Spleen (tissue), 11 donors: Measurements from ENCODE around the gene COL8A1. TPM values are rescaled to one million over a fixed set of nuclear protein-coding genes. Genes with fewer than 3 reads are reported as not detected.

Experiments used
- DNase-seq: peaks from one replicate; pipeline ENCODE4 v3.0.0-alpha.2; 2020
- H3K27ac ChIP-seq, 8 donors: fragments of 200-600 bp; sonication (generic) in 7 of 8; 1 replicate in 4 of 8; 2 replicates in 4 of 8; pipeline versions ENCODE4 v1.5.0 to v1.8.0; 2016 to 2021; ENCODE audit warnings: inconsistent platforms in 4 of 8, mild to moderate bottlenecking in 4 of 8, moderate library complexity in 1 of 8
- H3K27me3 ChIP-seq, 7 donors: fragments of 200-600 bp; sonication (generic) in 6 of 7; replicated peaks in 1 of 7; 1 replicate in 4 of 7; 2 replicates in 3 of 7; pipeline versions ENCODE4 v1.5.0 to v1.8.0; 2016 to 2021; ENCODE audit warnings: inconsistent platforms in 3 of 7, mild to moderate bottlenecking in 1 of 7
- H3K36me3 ChIP-seq, 6 donors: fragments of 200-600 bp; sonication (generic) in 5 of 6; 1 replicate in 4 of 6; 2 replicates in 2 of 6; pipeline versions ENCODE4 v1.5.0 to v1.8.0; 2016 to 2021; ENCODE audit warnings: inconsistent platforms in 2 of 6
- H3K4me1 ChIP-seq, 6 donors: fragments of 200-600 bp; sonication (generic) in 5 of 6; 1 replicate in 3 of 6; 2 replicates in 3 of 6; pipeline versions ENCODE4 v1.5.0 to v1.8.0; 2016 to 2021; ENCODE audit warnings: inconsistent platforms in 3 of 6
- H3K4me3 ChIP-seq, 8 donors: fragments of 200-600 bp; sonication (generic) in 7 of 8; 1 replicate in 4 of 8; 2 replicates in 4 of 8; pipeline versions ENCODE4 v1.5.0 to v1.8.0; 2016 to 2021; ENCODE audit warnings: inconsistent platforms in 4 of 8, mild to moderate bottlenecking in 4 of 8, moderate library complexity in 2 of 8
- H3K9me3 ChIP-seq, 8 donors: fragments of 200-600 bp; sonication (generic) in 7 of 8; 1 replicate in 4 of 8; 2 replicates in 4 of 8; pipeline versions ENCODE4 v1.5.0 to v1.8.0; 2016 to 2021; ENCODE audit warnings: inconsistent platforms in 4 of 8
- POLR2A ChIP-seq, 3 donors: fragments of 450-650 bp; IDR thresholded peaks; one replicate each; pipeline ENCODE4 v1.5.1; 2017; ENCODE audit warnings: antibody characterized with exemption in 3 of 3, mild to moderate bottlenecking in 1 of 3
- POLR2AphosphoS5 ChIP-seq, 3 donors: sonication (generic); formaldehyde crosslinking; IDR thresholded peaks; one replicate each; pipeline ENCODE4 v1.5.1; 2017; ENCODE audit warnings: antibody characterized with exemption in 3 of 3
- WGBS, 5 donors: extraction: QIAGEN DNeasy Blood & Tissue Kit in 3 of 5; methylation state at CpG; one replicate each; pipeline versions ENCODE4 v1.1.5 to v1.1.7; 2013 to 2018; 5-methylcytosine and 5-hydroxymethylcytosine counted together
- intact Hi-C: fragments of 100-400 bp; cut with DNase I; formaldehyde crosslinking; loops from one replicate; pipeline ENCODE4 v1.15.0; 2023; ENCODE audit warnings: low total_unique reads
- polyA plus RNA-seq, 3 donors: library from polyadenylated mRNA; stranded (reverse); fragments of 200-250 nt; gene quantifications; one replicate each; pipeline ENCODE4 v1.2.1, GENCODE V29; 2013
- total RNA-seq, 7 donors: library from RNA; depleted of rRNA in 3 of 7; stranded (reverse); fragments of >200 nt in 3 of 7; fragmentation: NEBNext Ultra II Directional in 4 of 7; extraction: Animal tissue kit (Norgen Biotek cat#: 25700) in 4 of 7; gene quantifications; one replicate each; pipeline versions ENCODE4 v1.1.0 to v1.2.1, GENCODE V29; 2016 to 2021
- TF ChIP-seq, protein P1 (sequence below), 11 experiments: fragments of 200-600 bp in 7 of 11; fragments of 450-650 bp in 4 of 11; sonication (generic) in 4 of 11; IDR thresholded peaks in 8 of 11; conservative IDR thresholded peaks in 3 of 11; 1 replicate in 7 of 11; 2 replicates in 4 of 11; pipeline versions ENCODE4 v1.4.0 to v1.8.0; 2016 to 2021; ENCODE audit warnings: antibody characterized with exemption in 11 of 11, inconsistent platforms in 4 of 11, mild to moderate bottlenecking in 1 of 11
- donor health status: healthy with polysubstance abuse.
- donor health status: DM: no; HTN: no; CAD: no; lungs with moderate emphysema.
- donor health status: DM: no; HTN: no; CAD: no.
- donor health status: Bipolar disorder and iron deficiency.
- donor health status: healthy.
- donor health status: DM: no; HTN: no; CAD: no.
- donor health status: DM: yes; HTN: yes; CAD: no.

Gene COL8A1
- total and polyA plus RNA-seq, 10 donors, result 0.22 to 3.1 (median 1.4) TPM

- DNase-seq, result no peak
- 65 to 67% (median 66%) methylated on average over 3 of the region's 3 CpGs for WGBS, 5 donors
- H3K27ac ChIP-seq, result no peak overlapping the region
Measured at GRCh38 chr3:99781761-99782160, 143.4 kb downstream of the COL8A1 start.

DNA sequence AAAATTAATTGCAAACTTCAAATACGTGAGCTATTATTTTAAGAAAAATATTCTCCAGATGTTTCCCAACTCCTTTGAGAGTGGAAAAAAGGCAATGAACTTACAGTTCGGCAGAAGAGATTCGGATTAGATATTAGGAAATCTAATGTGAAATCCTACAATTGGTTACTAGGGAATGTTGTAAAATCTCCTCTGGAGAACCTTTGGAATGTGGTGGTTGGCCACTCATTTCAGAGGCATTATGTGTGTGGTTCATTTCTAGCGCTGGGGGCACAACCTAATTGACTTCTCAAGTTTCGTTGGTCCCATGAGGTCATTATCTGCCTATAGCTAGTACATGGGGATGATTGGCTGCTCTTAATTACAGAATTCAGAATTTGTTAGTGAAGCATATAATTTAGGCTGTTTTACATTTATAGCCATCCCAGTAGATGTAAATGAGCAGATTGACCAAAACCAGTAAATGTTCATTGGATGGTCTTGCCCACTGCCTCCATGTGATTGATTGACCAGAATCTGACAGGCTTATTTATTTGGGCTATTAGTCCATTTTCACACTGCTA lies 144.7 kb downstream of the COL8A1 start:
- H3K36me3 ChIP-seq, result no peaks in the 10 kb centered on the region
- 74 to 86% (median 79%) methylated on average over 5 of the region's 5 CpGs for WGBS, 5 donors
- DNase-seq, result no peak
- H3K4me3 ChIP-seq, result no peak overlapping the region
- no peak for TF ChIP-seq POLR2A (IDR thresholded peaks at IDR 0.05)
- TF ChIP-seq, protein P1, sequence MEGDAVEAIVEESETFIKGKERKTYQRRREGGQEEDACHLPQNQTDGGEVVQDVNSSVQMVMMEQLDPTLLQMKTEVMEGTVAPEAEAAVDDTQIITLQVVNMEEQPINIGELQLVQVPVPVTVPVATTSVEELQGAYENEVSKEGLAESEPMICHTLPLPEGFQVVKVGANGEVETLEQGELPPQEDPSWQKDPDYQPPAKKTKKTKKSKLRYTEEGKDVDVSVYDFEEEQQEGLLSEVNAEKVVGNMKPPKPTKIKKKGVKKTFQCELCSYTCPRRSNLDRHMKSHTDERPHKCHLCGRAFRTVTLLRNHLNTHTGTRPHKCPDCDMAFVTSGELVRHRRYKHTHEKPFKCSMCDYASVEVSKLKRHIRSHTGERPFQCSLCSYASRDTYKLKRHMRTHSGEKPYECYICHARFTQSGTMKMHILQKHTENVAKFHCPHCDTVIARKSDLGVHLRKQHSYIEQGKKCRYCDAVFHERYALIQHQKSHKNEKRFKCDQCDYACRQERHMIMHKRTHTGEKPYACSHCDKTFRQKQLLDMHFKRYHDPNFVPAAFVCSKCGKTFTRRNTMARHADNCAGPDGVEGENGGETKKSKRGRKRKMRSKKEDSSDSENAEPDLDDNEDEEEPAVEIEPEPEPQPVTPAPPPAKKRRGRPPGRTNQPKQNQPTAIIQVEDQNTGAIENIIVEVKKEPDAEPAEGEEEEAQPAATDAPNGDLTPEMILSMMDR (IDR thresholded peaks at IDR 0.05 in 8 of 11, conservative IDR thresholded peaks at IDR 0.05 in 3 of 11), result no peak
- no peak for TF ChIP-seq POLR2AphosphoS5 (IDR thresholded peaks at IDR 0.05)
- H3K4me1 ChIP-seq, result no peaks in the 10 kb centered on the region
- intact Hi-C loops, result no loop called here
- H3K9me3 ChIP-seq, result no peaks in the 10 kb centered on the region
- no peak overlapping the region for H3K27ac ChIP-seq
- H3K27me3 ChIP-seq, result no peaks in the 10 kb centered on the region

More at GRCh38 chr3:99781761-99782160, 143.4 kb downstream of the COL8A1 start:
- no peak for TF ChIP-seq POLR2AphosphoS5 (IDR thresholded peaks at IDR 0.05)
- TF ChIP-seq, protein P1 (IDR thresholded peaks at IDR 0.05 in 8 of 11, conservative IDR thresholded peaks at IDR 0.05 in 3 of 11), result no peak
- H3K4me1 ChIP-seq, result no peaks in the 10 kb centered on the region
- no peak overlapping the region for H3K4me3 ChIP-seq
- peaks cover 0 to 5% (median 0%) of the 10 kb centered on the region in 7 donors for H3K27me3 ChIP-seq
- H3K36me3 ChIP-seq, result no peaks in the 10 kb centered on the region
- H3K9me3 ChIP-seq, result no peaks in the 10 kb centered on the region
- intact Hi-C loops, result no loop called here

DNA sequence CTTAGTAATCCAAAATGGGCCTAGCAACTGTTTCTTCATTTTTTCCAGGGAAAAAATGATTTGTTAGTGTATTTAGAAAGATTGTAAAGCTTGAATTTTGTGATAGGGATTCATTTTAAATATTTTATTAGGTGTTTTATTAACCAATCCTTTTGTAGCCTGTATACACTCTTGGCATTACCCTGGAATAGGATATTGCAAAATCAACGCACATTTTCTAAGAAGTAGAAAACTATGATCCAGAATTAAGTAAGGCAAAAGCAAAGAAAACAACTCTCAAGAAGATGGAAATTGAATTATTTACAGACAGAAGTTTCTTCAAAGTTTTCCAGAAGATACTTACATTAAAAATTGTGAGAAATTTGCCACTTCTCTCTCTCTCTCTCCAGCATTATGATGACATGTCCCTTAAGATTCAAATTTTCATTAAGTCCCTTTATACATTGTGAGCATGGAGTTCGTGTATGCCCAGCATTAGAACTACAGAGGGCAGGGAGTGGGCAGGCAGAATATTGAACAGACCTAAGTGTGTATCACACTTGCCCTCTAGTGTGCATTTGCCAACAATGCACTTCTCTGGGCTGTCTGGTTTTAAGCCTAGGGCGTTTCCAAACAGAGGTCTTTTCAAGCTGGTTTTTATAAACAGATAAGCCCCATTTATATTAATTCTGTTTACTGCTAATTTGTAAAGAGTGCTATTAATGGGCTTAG lies 150.8 kb downstream of the COL8A1 start:
- intact Hi-C loops, result no loop called here
- no peaks in the 10 kb centered on the region for H3K4me1 ChIP-seq
- 19 to 35% (median 25%) methylated on average over 3 of the region's 3 CpGs for WGBS, 5 donors
- H3K9me3 ChIP-seq, result no peaks in the 10 kb centered on the region
- H3K36me3 ChIP-seq, result no peaks in the 10 kb centered on the region
- H3K27me3 ChIP-seq, result no peaks in the 10 kb centered on the region
- H3K27ac ChIP-seq, result no peak overlapping the region
- no peak overlapping the region for H3K4me3 ChIP-seq
- TF ChIP-seq, protein P1 (IDR thresholded peaks at IDR 0.05 in 8 of 11, conservative IDR thresholded peaks at IDR 0.05 in 3 of 11), result peak in 8 of 11 experiments; percentile 12 to 58 (median 38)
- TF ChIP-seq POLR2AphosphoS5 (IDR thresholded peaks at IDR 0.05), result no peak
- DNase-seq, result no peak

DNA sequence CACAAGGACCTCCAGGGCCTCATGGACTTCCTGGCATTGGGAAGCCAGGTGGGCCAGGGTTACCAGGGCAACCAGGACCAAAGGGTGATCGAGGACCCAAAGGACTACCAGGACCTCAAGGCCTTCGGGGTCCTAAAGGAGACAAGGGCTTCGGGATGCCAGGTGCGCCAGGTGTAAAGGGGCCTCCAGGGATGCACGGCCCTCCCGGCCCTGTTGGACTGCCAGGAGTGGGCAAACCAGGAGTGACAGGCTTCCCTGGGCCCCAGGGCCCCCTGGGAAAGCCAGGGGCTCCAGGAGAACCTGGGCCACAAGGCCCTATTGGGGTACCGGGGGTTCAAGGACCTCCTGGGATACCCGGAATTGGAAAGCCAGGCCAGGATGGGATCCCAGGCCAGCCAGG lies 156.1 kb downstream of the COL8A1 start:
- Histone ChIP-seq H3K36me3 (no peaks in the 10 kb centered on the region), H3K27ac (no peak overlapping the region), H3K27me3 (no peaks in the 10 kb centered on the region), H3K9me3 (no peaks in the 10 kb centered on the region), H3K4me3 (no peak overlapping the region), H3K4me1 (no peaks in the 10 kb centered on the region)
- WGBS, 5 donors, result 89 to 94% (median 91%) methylated on average over 5 to 8 of the region's 8 CpGs
- no peak for DNase-seq
- TF ChIP-seq POLR2AphosphoS5 (IDR thresholded peaks at IDR 0.05), result no peak
- no peak for TF ChIP-seq POLR2A (IDR thresholded peaks at IDR 0.05)
- TF ChIP-seq, protein P1 (IDR thresholded peaks at IDR 0.05 in 8 of 11, conservative IDR thresholded peaks at IDR 0.05 in 3 of 11), result no peak
- intact Hi-C loops, result no loop called here
